HG03342 (cell line): ENCODE measurements around the gene IRGC.

Experiments
- ATAC-seq: cut with Tn5 transposase; IDR thresholded peaks from one replicate; pipeline ENCODE4 v1.9.1; 2021; ENCODE audit warnings: mild to moderate bottlenecking, moderate library complexity; ENCODE audit not compliant: unreplicated experiment

The IRGC gene

DNA sequence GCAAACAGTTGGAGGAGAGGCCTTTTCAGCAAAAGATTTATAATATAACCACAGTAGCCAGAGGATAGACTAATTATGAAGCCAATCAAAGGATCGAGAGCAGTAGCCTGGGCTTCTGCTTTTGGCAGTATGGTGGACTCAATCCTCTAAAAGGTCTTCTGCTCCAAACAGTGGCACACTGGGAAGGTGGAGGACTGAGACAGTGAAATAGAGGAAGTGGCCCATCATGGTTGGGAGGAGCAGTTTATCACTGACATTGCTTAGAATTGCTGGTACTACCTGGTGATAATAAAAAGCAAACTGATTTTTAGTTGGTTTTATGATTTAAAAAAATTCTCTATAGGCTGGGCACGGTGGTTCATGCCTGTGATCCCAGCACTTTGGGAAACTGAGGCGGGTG is 25.0 kb upstream of the IRGC start:
- no peak for ATAC-seq

DNA sequence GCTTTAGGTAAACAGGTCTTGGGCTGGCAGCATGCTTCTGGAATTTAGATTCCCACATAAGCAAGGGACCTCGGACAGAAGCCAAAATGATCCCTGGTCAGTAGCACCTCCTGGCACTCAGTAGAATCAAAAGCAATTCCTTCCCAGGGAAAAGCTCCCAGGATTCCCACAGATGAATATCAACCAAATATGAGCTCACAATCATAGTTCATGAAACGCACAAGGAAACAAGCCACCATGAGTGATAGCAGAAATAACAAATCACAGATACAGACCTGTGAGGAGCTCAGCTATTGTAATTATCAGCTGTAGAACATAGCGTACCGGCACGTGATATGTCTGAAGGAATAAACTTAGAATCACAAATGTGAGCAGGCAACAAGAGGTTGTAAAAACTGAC is 24.1 kb upstream of the IRGC start:
- no peak for ATAC-seq

DNA sequence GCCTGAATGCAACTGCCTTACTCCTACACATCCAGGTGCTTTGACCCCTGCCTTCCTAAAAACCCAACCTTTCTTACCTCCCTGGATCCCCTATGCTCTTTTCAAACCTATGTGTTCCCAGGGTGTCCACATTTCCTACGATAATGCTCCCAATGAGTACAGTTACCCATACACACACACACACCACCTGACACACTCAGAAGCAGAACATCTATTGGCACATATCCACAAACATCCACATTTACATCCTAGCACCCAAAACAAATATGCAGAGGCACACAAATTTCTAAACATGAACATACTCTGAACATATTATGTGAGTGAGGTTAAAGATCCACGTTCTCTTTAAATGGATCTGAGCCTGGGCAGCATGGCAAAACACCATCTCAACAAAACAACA is 23.5 kb upstream of the IRGC start:
- ATAC-seq: no peak

DNA sequence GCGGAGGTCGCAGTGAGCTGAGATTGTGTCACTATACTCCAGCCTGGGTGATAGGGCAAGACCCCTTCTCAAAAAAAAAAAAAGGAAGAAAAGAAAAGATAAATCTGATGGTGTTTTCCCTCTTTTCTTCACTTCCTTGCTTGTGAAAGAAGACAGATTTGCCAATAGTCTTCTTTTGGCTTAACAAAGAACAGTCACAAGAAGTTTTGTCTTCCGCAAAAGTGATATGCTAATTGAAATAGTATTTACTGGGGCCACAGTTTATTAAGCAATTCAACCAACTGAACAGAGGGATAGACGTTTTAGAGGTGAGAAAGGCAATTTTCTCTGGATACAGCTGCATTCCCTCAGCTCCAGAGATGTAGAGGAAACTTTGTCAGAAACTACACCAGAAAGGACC is 23.0 kb upstream of the IRGC start:
- ATAC-seq: no peak

DNA sequence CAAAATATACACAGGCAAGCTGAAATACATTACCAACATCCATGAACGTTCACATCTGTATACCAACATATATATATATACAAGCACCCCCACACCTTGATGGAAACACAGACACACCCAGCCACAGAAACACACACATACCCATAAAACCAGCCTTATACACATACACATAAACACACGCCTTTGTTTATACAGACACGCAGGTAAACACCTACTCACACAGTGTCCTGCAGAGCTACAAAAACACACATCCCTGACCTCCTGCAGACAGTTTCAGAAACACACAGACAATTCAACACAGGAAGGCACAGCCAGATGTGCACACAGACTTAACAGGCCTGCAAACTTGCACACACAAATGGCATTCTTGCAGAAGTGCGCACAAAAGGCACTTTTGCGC is 21.3 kb upstream of the IRGC start:
- no peak for ATAC-seq

DNA sequence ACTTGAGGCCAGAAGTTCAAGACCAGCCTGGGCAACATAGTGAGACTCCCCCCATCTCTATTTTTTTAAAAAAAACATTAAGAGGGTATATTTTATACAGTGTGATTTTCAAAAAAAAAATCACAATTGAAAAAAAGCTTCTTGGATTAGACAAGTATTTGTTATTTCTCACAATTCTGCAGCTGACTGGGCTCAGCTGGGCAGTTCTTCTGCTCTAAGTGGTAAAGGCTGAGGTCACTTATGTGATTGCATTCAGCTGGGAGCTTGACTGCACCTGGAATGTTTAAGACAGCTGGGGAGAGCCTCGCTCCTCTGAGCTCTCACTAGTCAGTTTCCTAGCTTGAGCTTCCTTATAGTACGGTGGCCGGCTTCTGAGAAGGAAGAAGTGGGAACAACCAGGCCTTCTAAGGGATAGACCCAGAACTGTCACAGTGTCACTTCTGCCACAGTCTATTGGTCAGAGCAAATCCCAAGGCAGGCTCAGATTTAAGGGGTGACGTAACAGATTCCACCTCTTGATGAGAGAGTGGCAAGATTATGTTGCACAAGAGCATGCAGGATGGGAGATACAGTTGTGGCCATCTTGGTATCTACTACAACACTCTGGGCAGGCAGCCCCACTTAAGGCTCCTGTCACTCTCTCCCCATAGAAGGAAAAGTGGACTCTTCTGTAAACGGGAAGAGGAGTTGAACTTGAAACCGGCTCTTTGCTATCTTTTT is 19.7 kb upstream of the IRGC start:
- no peak for ATAC-seq

DNA sequence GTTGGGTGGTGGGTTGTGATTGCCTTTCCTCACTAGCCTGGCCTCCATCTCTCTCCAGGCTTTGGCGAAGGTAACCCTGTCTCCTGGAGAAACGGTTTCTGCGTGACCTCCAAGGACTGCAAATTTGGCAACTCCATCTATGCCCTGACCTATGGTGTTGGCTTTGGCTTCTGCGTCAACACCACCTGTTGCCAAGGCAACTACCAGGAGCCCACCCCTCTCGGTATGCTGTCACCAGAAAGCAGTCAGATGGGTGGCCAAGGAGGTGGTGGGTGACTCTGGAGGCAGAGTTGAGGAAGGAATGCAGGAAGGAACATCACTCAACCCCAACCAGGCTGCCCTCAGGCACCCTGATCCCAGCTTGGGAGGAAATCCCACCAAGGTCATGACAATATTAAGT is 18.6 kb upstream of the IRGC start:
- ATAC-seq: no peak

DNA sequence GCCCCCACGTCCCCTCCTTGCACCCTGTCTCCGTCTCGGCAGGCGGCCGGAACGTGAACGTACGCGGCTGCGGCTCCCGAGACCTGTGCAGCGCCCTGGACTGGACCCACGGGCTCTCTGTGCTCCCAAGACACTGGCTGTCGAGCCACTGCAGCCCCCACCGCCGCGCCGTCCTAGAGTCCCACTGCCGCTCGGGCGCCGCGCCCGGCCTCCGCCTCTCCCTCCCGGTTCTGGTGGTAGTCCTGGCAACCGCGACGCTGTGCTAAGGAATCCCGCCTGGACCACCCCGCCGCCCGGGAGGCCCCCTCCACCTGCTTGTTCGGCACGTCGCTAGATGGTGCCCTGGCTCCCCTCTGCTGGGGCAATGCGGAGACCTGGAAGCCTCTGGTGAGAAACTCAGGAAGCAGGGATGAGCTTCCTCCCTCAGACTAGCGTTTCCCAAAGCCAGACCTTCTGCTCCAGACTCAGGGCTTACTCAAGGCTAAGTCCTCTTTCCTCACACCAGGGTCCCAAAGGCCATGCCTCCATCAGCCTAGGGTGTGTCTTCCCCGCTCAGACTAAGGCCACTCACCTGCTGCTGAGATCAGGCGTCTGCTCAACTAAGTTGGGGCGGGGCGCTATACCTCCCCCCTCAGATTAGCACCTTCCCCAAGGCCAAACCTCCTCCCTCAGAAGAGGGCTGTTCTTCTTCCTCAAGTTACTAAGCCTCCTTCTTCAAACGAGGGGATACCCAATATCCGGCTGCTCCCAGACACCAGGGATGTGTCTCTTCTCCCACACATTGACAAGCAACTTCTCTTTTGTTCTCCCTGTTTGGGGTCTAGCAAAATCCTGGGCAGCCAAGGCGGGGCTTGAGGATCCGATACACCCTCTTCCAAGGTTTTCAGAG is 16.1 kb upstream of the IRGC start:
- ATAC-seq: no peak

DNA sequence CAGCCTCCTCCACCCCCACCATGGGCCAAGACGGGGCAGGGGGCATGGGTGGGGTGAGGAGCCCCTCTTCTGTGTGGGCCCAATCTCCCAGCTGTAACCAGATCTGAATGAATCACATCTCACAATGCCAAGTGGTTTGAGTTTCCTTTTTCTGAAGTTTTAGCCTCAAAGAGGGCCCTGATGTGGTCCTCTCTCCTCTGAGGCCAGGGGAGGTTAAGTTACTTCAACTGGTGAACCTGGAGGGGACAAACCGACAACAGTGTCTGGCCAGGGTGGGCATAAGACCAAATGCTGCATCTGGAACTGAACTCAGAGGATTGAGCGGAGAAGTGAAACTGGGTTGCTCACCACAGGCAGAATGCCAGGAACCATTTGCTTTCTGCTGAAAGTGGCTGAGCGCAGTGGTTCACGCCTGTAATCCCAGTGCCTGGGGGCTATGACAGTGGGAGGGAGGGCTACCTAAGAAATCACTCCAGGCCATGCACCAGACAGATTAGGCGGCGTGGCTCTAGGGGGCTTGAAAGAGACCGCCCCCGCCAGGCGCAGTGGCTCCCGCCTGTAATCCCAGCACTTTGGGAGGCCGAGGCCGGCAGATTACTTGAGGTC is 15.4 kb upstream of the IRGC start:
- ATAC-seq: no peak

DNA sequence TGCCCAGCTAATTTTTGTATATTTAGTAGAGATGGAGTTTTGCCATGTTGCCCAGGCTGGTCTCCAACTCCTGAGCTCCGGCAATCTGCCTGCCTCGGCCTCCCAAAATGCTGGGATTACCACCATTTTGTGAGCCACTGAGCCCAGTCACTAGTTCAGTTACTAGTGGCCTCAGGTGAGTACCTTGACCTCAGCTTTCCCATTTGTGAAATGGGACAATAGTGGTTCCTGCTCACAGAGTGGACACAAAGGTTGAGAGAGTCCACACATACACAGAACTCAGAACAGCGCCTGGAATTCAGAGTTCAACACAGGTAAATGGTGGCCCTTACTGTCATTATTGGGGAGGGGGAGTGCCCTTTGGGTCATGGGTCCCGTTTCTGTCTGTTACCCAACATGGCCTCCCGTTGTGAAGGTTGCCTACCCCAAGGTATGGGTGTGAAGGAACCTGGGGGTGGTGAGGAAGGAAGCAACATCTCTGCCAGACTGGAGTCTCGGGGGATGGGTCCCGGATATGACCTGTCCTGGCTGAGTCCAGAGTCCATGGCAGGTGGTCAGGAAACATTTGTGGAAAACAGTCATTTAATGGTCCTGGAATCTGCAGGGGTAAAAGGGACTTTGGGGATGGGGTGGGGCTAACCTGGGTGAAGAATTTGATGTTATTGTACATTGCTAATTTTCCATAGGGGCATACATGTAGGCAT is 11.7 kb upstream of the IRGC start:
- ATAC-seq: no peak

DNA sequence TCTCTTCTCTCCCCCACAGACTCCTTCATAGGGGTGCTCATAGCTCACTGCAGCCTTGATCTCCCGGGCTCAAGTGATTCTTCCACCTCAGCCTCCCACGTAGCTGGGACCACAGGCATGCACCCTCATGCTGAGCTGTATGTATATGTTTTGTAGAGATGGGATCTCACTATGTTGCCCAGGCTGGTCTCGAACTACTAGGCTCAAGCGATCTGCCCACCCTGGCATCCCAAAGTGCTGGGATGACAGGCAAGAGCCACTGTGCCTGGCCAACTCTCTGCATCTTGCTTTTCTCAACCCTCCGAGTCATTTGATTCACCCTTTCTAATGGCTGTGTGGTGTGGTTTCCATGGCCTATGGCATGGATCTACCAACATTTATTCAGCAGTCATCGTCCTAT is 10.1 kb upstream of the IRGC start:
- ATAC-seq: no peak

DNA sequence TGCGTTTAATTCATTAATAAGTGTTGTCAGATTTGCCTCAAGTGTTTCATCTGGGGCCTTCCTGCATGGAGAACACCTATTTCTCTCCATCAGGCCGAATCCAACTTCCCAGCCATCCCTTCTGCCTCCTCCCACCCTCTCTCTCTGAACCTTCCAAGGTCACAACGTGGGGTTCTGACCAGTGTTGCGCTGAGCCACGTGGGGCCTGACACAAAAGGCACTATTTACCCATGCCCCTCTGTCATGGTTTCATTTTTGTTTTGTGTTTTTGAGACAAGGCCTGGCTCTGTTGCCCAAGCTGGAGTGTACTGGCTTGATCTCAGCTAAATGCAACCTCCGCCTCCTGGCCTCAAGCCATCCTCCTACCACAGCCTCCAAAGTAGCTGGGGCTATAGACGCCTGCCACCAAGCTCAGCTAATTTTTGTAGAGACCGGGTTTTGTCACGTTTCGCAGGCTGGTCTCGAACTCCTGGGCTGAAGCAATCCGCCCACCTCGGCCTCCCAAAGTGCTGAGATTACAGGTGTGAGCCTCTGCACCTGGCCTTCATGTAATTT is 8.6 kb upstream of the IRGC start:
- ATAC-seq: no peak

DNA sequence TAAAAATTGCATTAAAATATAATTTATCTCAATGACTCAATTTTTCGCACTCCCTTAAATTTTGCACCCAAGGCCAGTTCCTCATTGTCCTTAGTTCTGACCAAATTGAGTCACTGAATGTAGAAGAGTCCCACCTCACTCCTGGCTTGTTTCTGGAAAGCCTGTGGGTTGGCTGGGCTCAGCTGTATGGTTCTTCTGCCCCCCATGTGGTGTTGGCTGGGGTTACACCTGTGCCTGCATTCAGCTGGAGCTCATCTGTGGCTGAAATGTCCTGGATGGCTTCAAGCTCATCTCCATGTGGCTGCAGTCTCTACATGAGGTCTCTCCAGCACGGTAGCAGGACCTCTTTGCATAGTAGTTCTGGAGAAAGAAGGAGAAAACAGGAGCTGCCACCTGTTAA is 7.2 kb upstream of the IRGC start:
- ATAC-seq: no peak

DNA sequence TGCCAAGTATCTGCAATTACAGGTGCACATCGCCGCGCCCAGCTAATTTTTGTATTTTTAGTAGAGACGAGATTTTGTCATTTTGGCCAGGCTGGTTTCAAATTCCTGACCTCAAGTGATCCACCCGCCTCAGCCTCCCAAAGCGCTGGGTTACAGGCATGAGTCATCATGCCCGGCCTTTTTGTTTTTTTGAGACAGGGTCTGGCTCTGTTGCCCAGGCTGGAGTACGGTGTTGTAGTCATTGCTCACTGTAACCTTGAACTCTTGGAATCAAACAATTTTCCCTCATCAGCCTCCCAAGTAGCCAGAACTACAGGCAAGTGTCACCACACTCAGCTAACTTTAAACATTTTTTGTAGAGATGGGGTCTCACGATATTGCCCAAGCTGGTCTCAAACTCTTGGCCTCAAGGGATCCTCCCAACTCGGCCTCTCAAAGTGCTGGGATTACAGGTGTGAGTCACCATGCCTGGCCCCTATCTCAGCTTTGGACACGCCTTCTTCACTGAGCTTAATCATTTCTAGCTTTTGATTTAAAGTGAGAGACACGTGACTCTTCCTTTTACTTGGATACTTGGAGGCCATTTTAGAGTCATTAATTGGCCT is 4.0 kb upstream of the IRGC start:
- no peak for ATAC-seq

DNA sequence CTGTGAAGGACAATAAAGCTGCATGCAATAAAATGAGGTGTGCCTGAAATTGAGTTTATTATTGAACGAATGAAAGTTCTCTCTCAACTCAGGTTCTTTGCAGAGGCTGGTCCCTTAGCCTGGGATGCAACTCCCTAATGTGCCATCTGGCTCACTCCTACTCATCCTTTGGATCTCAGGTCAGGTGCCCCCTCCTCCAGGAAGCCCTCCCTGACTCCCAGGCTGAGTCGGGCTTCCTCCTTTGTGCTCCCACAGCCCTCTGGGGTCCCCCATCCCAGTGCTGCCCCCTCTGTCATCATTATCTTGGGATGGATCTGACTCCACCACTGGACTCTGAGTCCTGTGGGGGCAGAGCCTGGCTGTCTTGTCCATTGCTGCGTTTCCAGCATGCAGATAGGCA is 2.7 kb upstream of the IRGC start:
- ATAC-seq: no peak

DNA sequence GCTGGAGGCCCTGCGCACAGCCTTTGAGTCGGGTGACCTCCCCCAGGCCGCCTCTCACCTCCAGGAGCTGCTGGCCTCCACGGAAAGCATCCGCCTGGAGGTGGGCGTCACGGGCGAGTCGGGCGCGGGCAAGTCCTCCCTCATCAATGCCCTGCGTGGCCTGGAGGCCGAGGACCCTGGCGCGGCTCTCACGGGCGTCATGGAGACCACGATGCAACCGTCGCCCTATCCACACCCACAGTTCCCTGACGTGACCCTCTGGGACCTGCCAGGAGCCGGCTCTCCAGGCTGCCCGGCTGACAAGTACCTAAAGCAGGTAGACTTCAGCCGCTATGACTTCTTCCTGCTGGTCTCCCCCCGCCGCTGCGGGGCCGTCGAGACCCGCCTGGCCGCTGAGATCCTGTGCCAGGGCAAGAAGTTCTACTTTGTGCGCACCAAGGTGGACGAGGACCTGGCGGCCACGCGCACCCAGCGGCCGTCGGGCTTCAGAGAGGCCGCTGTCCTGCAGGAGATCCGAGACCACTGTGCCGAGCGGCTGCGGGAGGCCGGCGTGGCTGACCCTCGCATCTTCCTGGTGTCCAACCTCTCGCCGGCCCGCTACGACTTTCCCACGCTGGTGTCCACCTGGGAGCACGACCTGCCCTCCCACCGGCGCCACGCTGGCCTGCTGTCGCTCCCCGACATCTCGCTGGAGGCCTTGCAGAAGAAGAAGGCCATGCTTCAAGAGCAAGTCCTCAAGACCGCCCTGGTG is 2.9 kb downstream of the IRGC start:
- no peak for ATAC-seq

DNA sequence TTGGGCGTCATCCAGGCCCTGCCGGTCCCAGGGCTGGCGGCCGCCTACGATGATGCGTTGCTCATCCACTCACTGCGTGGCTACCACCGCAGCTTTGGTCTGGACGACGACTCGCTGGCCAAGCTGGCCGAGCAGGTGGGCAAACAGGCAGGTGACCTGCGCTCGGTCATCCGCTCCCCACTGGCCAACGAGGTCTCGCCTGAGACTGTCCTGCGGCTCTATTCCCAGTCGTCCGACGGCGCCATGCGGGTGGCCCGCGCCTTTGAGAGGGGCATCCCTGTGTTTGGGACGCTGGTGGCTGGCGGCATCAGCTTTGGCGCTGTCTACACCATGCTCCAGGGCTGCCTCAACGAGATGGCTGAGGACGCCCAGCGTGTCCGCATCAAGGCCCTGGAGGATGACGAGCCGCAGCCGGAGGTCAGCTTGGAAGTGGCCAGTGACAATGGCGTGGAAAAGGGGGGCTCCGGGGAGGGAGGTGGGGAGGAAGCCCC is 3.5 kb downstream of the IRGC start:
- no peak for ATAC-seq

DNA sequence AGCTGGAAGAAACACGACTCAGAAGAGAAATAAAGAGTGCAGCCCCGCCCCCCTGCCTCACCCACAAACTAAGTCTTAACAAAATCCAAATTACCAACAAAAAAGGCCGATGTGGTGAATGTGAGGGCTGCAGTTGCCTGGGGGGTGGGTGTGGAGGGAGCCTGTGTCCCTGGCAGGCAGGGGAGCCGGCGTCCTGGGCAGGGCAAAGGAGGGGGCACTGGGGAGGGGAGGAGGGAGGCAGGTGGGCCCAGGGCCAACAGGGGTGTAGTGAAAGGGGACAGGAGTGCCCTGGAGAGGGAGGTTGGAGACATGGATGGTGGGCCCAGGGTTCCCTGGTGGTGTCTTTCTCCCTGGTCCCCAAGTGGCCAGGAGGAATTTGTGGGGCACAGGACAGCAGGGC is 4.0 kb downstream of the IRGC start:
- no peak for ATAC-seq

DNA sequence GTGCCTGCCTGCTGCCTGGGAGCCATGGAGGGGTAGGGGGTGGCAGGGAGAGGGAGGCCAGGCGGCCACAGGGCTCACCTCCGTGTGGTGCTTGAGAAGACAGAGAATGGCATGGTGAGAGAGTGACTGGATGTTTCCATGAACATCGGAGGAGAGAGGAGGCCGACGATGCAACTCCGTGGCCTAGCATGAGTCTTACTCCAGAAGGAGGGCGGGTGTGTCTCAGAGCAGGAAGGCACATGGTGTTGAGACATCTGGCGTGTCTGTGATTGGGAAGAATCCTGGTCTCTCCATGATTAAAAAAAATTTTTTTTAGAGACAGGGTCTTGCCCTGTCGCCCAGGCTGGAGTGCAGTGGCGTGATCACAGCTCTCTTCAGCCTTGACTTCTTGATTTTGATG is 5.1 kb downstream of the IRGC start:
- ATAC-seq: no peak
